Keratinocyte (primary cell): ENCODE data around the gene PTX3. TPM values are rescaled to one million over a fixed set of nuclear protein-coding genes. Genes with fewer than 3 reads are reported as not detected.

Experiments
- DNase-seq: peaks from one replicate; pipeline ENCODE4 v3.0.0-alpha.2; 2011; ENCODE audit warnings: low read depth, missing footprints, low spot score
- FAIRE-seq: peaks from 2 replicates; lab custom pipeline; 2011; peaks lifted over from hg19 to GRCh38; lab: Jason Lieb, UNC
- H2AFZ ChIP-seq: 2 replicates; pipeline ENCODE4 v1.6.0; 2012; ENCODE audit warnings: low read length, control low read depth, inconsistent platforms; ENCODE audit not compliant: control insufficient read depth
- H3K27ac ChIP-seq: 2 replicates; pipeline ENCODE4 v1.5.1; 2011; ENCODE audit warnings: low read length; ENCODE audit not compliant: control insufficient read depth, insufficient read depth
- H3K27me3 ChIP-seq: 3 replicates; pipeline ENCODE4 v1.6.0; 2011; ENCODE audit warnings: low read length; ENCODE audit not compliant: control insufficient read depth, insufficient read depth; ENCODE audit errors: extremely low read depth
- H3K36me3 ChIP-seq, 2 experiments: 2 replicates in 1 of 2; 3 replicates in 1 of 2; pipeline ENCODE4 v1.5.1; 2011; ENCODE audit warnings: low read length in 2 of 2, mild to moderate bottlenecking in 1 of 2; ENCODE audit not compliant: control insufficient read depth in 2 of 2, insufficient read depth in 2 of 2; ENCODE audit errors: extremely low read depth in 1 of 2
- H3K4me1 ChIP-seq: 3 replicates; pipeline ENCODE4 v1.5.1; 2011; ENCODE audit warnings: low read length; ENCODE audit not compliant: control insufficient read depth, insufficient read depth; ENCODE audit errors: extremely low read depth
- H3K4me2 ChIP-seq: 3 replicates; pipeline ENCODE4 v1.6.0; 2011; ENCODE audit warnings: low read depth, low read length; ENCODE audit not compliant: control insufficient read depth, insufficient read depth; ENCODE audit errors: extremely low read depth
- H3K4me3 ChIP-seq, 3 experiments: fragments of 200-600 bp in 1 of 3; sonication (generic) in 1 of 3; 2 replicates in 2 of 3; 3 replicates in 1 of 3; pipeline ENCODE4 v1.5.1; 2011 to 2016; ENCODE audit warnings: low read length in 3 of 3, mild to moderate bottlenecking in 3 of 3, control low read depth in 2 of 3, inconsistent platforms in 1 of 3, low read depth in 1 of 3, mixed read lengths in 1 of 3, mixed run types in 1 of 3, moderate library complexity in 1 of 3; ENCODE audit not compliant: control insufficient read depth in 2 of 3, insufficient read depth in 2 of 3; ENCODE audit errors: extremely low read depth in 1 of 3
- H3K79me2 ChIP-seq: 2 replicates; pipeline ENCODE4 v1.6.0; 2012; ENCODE audit warnings: low read length; ENCODE audit not compliant: control insufficient read depth, insufficient read depth
- H3K9ac ChIP-seq: 3 replicates; pipeline ENCODE4 v1.6.0; 2011; ENCODE audit warnings: low read length; ENCODE audit not compliant: control insufficient read depth, insufficient read depth; ENCODE audit errors: extremely low read depth
- H3K9me1 ChIP-seq: 3 replicates; pipeline ENCODE4 v1.6.0; 2011; ENCODE audit warnings: low read length; ENCODE audit not compliant: control insufficient read depth, insufficient read depth; ENCODE audit errors: extremely low read depth
- H3K9me3 ChIP-seq: 2 replicates; pipeline ENCODE4 v1.5.1; 2012; ENCODE audit warnings: low read depth, low read length; ENCODE audit not compliant: control insufficient read depth
- H4K20me1 ChIP-seq: 3 replicates; pipeline ENCODE4 v1.6.0; 2011; ENCODE audit warnings: low read length; ENCODE audit not compliant: control insufficient read depth, insufficient read depth; ENCODE audit errors: extremely low read depth
- CTCF ChIP-seq, 3 experiments: IDR thresholded peaks in 1 of 3; conservative IDR thresholded peaks in 1 of 3; optimal IDR thresholded peaks in 1 of 3; 2 replicates in 2 of 3; 3 replicates in 1 of 3; pipeline versions ENCODE3 to v1.5.1; 2011; ENCODE audit warnings: low read length in 3 of 3, mild to moderate bottlenecking in 3 of 3, moderate library complexity in 2 of 3, control low read depth in 1 of 3, inconsistent platforms in 1 of 3; ENCODE audit not compliant: insufficient read depth in 2 of 3; ENCODE audit errors: extremely low read depth in 1 of 3
- EZH2 ChIP-seq: IDR thresholded peaks from one replicate; pipeline ENCODE4 v1.6.1; 2012; ENCODE audit warnings: inconsistent platforms, mild to moderate bottlenecking, low read length, moderate library complexity
- dilution Hi-C: fragments of 300-500 bp; cut with MboI; formaldehyde crosslinking; loops from one replicate; pipeline ENCODE4 v1.7.0; 2020; ENCODE audit warnings: low sequenced_read_pairs; ENCODE audit not compliant: extremely low pct_ligation_motif_present
- polyA plus RNA-seq, 5 experiments: library from polyadenylated mRNA; depleted of rRNA in 3 of 5; stranded (reverse) in 3 of 5; stranded (forward) in 1 of 5; unstranded in 1 of 5; fragments of >200 nt; gene quantifications; 1 replicate in 1 of 5; 2 replicates in 3 of 5; 3 replicates in 1 of 5; pipeline versions ENCODE4 v1.2.1 to v1.2.3, GENCODE V29; 2011 to 2012; ENCODE audit warnings: missing spikeins in 2 of 5, low read depth in 1 of 5, low replicate concordance in 1 of 5

PTX3 gene
- polyA plus RNA-seq, 1 donor (not counting 4 experiments of a cell fraction or from before 2014, with no cell fraction given): 0.14 TPM

GRCh38 chr3:157460253-157460652, 23.6 kb downstream of the PTX3 start:
- peaks cover 6% of the 10 kb centered on the region for H3K4me1 ChIP-seq
- no peak overlapping the region for H3K4me2 ChIP-seq
- dilution Hi-C loops: no loop called here
- H2AFZ ChIP-seq: no peak overlapping the region
- H4K20me1 ChIP-seq: no peaks in the 10 kb centered on the region
- FAIRE-seq (no peak), DNase-seq (no peak)
- H3K4me3 ChIP-seq: no peak overlapping the region
- no peak overlapping the region for H3K9ac ChIP-seq
- no peaks in the 10 kb centered on the region for H3K9me1 ChIP-seq
- no peaks in the 10 kb centered on the region for H3K36me3 ChIP-seq
- H3K79me2 ChIP-seq: no peaks in the 10 kb centered on the region
- H3K27ac ChIP-seq: no peak overlapping the region
- no peak for TF ChIP-seq CTCF (optimal IDR thresholded peaks at IDR 0.05 in 1 of 3, IDR thresholded peaks at IDR 0.05 in 1 of 3, conservative IDR thresholded peaks at IDR 0.05 in 1 of 3; ENCODE audit: extremely low read depth in 1 of 3, insufficient read depth in 2 of 3, low read length in 3 of 3)
- no peak for TF ChIP-seq EZH2
- no peaks in the 10 kb centered on the region for H3K9me3 ChIP-seq
- H3K27me3 ChIP-seq: no peaks in the 10 kb centered on the region

GRCh38 chr3:157463816-157464215, 27.2 kb downstream of the PTX3 start:
- H3K27ac ChIP-seq: no peak overlapping the region
- H2AFZ ChIP-seq: no peak overlapping the region
- DNase-seq (no peak), FAIRE-seq (no peak)
- H3K9me1 ChIP-seq: no peaks in the 10 kb centered on the region
- no peak overlapping the region for H3K9ac ChIP-seq
- no peaks in the 10 kb centered on the region for H3K79me2 ChIP-seq
- H3K4me2 ChIP-seq: no peak overlapping the region
- dilution Hi-C loops: no loop called here
- no peaks in the 10 kb centered on the region for H3K36me3 ChIP-seq
- no peaks in the 10 kb centered on the region for H3K9me3 ChIP-seq
- H3K4me3 ChIP-seq: no peak overlapping the region
- TF ChIP-seq EZH2 (no peak), CTCF (optimal IDR thresholded peaks at IDR 0.05 in 1 of 3, IDR thresholded peaks at IDR 0.05 in 1 of 3, conservative IDR thresholded peaks at IDR 0.05 in 1 of 3; ENCODE audit: extremely low read depth in 1 of 3, insufficient read depth in 2 of 3, low read length in 3 of 3) (no peak)
- peaks cover 6% of the 10 kb centered on the region for H3K4me1 ChIP-seq
- no peaks in the 10 kb centered on the region for H4K20me1 ChIP-seq
- H3K27me3 ChIP-seq: no peaks in the 10 kb centered on the region
